ENCODE measurements around the gene SPATA2. TPM values are rescaled to one million over a fixed set of nuclear protein-coding genes. Genes with fewer than 3 reads are reported as not detected.
A peak's percentile ranks its signal among the peaks of the same experiment; 100 is the strongest.

The SPATA2 gene
- total and polyA plus RNA-seq, 2 experiments from 2014 or later = 5.3 to 9.3 TPM

GRCh38 chr20:49867453-49868215, 47.7 kb downstream of the SPATA2 start:
- no peak overlapping the region for H3K4me3 Mint-ChIP-seq
- Histone ChIP-seq H3K4me2 (no peak overlapping the region), H3K79me2 (replicated peaks; ENCODE audit: insufficient read depth) (no peaks in the 10 kb centered on the region), H3K36me3 (ENCODE audit: insufficient read depth) (no peaks in the 10 kb centered on the region), H3K27me3 (ENCODE audit: insufficient read depth) (no peaks in the 10 kb centered on the region), H4K20me1 (replicated peaks; ENCODE audit: insufficient read depth) (no peaks in the 10 kb centered on the region), H3K4me3 (no peak overlapping the region), H3K9me2 (ENCODE audit: insufficient read depth) (no peaks in the 10 kb centered on the region), H3K27ac (ENCODE audit: low read depth) (no peak overlapping the region), H3K4me1 (ENCODE audit: insufficient read depth) (peaks cover 7% of the 10 kb centered on the region), H3F3A (replicated peaks; ENCODE audit: low read depth) (peaks cover 3% of the 10 kb centered on the region; the same call in 1 of the 2 replicates), H2AFZ (no peak overlapping the region)
- H3K9me3 Mint-ChIP-seq = no peaks in the 10 kb centered on the region; the same call in 2 of the 3 replicates
- peaks cover 1% of the 10 kb centered on the region for H3K27me3 Mint-ChIP-seq (ENCODE audit: insufficient read depth, low read depth, poor library complexity)
- H3K36me3 Mint-ChIP-seq (ENCODE audit: low read depth) = no peaks in the 10 kb centered on the region
- ATAC-seq (peak; percentile 77), DNase-seq (ENCODE audit: low spot score) (peak; percentile 68)
- H3K27ac Mint-ChIP-seq = no peak overlapping the region
- no peak for TF ChIP-seq POLR2AphosphoS5 (IDR thresholded peaks at IDR 0.05; ENCODE audit: low read depth)
- TF ChIP-seq EZH2 (IDR thresholded peaks at IDR 0.05; ENCODE audit: low read depth, unreplicated experiment) = no peak
- H3K4me1 Mint-ChIP-seq = peaks cover 12% of the 10 kb centered on the region

DNA sequence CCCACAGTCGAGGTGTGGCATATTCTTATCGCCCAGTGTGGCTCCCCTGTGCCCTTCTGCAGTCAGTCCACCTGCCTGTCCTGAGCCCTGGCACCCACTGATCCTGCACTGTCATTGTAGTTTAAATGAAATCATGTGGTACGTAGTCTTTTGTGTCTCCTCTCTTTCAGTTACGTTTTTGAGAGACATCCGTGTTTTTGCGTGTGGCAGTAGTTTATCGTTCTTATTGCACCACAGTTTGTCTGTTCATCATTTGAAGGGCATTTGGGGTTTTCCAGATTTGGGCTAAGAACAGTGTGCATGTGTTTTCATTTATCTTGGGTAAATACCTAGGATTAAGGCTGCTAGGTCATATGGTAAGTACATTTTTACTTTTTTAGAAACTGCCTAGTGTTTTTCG, 49.3 kb downstream of the SPATA2 start:
- no peak for DNase-seq (ENCODE audit: low spot score)
- H3K36me3 Mint-ChIP-seq (ENCODE audit: low read depth) = no peaks in the 10 kb centered on the region
- no peak overlapping the region for H3K27ac Mint-ChIP-seq
- peaks cover 20% of the 10 kb centered on the region for H3K4me1 Mint-ChIP-seq
- H3K4me3 Mint-ChIP-seq = no peak overlapping the region
- Histone ChIP-seq H3K27me3 (ENCODE audit: insufficient read depth) (no peaks in the 10 kb centered on the region), H3F3A (replicated peaks; ENCODE audit: low read depth) (peaks cover 3% of the 10 kb centered on the region; the same call in 1 of the 2 replicates), H2AFZ (no peak overlapping the region), H3K27ac (ENCODE audit: low read depth) (no peak overlapping the region), H3K4me2 (no peak overlapping the region), H3K36me3 (ENCODE audit: insufficient read depth) (no peaks in the 10 kb centered on the region), H4K20me1 (replicated peaks; ENCODE audit: insufficient read depth) (no peaks in the 10 kb centered on the region), H3K4me1 (ENCODE audit: insufficient read depth) (peaks cover 7% of the 10 kb centered on the region), H3K9me2 (ENCODE audit: insufficient read depth) (no peaks in the 10 kb centered on the region), H3K4me3 (no peak overlapping the region), H3K79me2 (replicated peaks; ENCODE audit: insufficient read depth) (no peaks in the 10 kb centered on the region)
- H3K9me3 Mint-ChIP-seq = no peaks in the 10 kb centered on the region; the same call in 2 of the 3 replicates
- no peak for ATAC-seq
- TF ChIP-seq REST (IDR thresholded peaks at IDR 0.05; ENCODE audit: unreplicated experiment) (no peak), EZH2phosphoT487 (IDR thresholded peaks at IDR 0.05; ENCODE audit: unreplicated experiment) (no peak), CTCF (conservative IDR thresholded peaks at IDR 0.05; ENCODE audit: low read depth in 2 of 2) (no peak), ZNF114 (CRISPR knock-in tag; IDR thresholded peaks at IDR 0.05) (no peak)
- peaks cover 10% of the 10 kb centered on the region for H3K27me3 Mint-ChIP-seq (ENCODE audit: insufficient read depth, low read depth, poor library complexity)
